ENCODE results near the gene C19orf38. TPM values are rescaled to one million over a fixed set of nuclear protein-coding genes. Genes with fewer than 3 reads are reported as not detected.

The C19orf38 gene, protein sequence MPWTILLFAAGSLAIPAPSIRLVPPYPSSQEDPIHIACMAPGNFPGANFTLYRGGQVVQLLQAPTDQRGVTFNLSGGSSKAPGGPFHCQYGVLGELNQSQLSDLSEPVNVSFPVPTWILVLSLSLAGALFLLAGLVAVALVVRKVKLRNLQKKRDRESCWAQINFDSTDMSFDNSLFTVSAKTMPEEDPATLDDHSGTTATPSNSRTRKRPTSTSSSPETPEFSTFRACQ
- 0.44 TPM in 1 of 2 replicates, not detected in the other for total RNA-seq

DNA sequence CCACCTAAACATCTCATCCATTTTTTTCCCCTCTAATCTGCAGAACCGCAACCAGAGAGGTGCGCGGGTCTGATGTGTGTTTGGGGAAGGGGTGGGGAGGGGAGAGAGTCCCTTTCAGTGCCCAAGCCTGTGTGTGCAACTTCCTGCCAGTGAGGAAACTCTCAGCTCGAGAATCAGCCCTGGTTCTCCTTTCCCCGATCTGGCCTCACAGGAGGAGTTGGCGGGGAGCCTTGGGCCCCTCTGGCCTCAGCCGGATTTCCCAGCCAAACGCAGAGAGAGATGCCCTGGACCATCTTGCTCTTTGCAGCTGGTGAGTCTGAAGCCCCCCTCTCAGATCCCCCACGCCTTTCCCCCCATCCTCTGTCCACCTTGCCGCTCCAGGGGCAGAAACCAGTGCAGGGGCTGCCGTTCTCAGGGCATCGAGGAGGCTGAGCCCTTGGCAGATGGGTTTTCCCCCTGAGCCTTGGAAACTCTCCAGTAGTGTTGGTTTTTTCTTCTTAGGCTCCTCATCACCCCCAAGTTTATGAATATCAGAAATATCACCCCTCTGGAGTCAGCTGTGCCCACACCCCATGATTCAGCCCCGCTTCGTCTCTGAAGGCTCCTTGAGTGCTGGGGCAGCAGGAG lies at the start of gene C19orf38:
Gene C19orf38 (plus strand): TSS at position 186 of the 627 bp plus-strand sequence. CDS start 94 bp downstream, at position 280.
- no peak for DNase-seq (ENCODE audit: extremely low read depth, low read depth, low spot score)

DNA sequence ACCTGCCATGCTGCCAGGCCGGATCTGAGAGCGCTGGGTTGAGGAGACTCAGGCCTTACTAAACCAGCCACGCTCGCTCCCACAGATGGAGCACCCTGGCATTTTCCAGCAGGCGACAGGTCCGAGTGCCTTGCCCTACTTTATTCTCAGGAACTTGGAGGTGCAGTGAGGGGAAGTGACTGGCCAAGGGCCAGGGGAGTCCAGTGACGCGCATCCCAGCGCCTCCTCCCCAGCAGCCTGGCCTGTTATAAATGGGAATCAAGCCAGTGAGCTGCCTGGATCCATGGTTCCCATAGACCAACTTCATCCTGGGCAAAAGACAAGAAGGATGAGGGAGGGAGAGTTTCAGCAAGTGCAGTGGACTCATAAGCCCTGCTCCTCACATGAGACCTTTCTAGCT lies 47.7 kb upstream of the C19orf38 start:
- DNase-seq (ENCODE audit: extremely low read depth, low read depth, low spot score), result no peak

DNA sequence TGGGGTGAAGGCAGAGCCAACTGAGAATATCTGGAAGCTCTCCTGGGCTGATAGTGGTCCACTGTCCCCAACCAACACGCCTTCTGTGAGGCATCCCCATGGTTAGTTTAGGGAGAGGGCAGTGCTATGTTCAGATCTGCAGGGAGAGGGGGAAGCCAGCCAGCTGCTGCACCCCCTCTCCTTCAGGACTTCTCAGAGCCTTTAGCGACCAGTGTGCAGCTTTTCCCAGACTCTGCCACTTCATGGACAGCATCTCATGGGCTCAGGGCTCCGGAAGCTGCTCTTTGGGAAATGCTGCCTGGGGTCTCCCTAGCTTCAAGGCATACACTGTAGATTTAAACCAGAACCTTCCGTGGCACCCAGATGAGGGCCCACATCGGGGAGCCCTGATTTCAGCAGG lies 45.7 kb upstream of the C19orf38 start:
- DNase-seq (ENCODE audit: extremely low read depth, low read depth, low spot score), result no peak

DNA sequence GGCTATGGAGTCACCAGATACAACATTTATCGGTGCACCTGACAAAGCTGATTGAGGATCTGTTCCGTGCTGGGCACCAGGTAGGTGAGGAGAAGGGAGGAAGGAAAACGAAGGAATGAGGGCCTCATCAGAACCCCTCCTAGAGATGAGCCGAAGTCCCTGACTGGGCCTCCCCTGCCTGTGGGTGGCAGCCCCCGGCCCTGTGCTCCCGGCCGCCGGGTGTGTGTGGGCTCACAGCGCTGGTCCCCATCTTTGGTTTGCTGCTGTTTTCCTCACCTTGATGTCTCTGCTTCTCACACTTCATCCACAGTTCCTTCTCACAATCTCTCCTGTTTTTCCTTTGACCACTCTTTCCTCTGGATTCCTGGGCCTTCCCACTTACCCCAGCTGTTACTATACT lies 45.0 kb upstream of the C19orf38 start:
- DNase-seq (ENCODE audit: extremely low read depth, low read depth, low spot score), result no peak

DNA sequence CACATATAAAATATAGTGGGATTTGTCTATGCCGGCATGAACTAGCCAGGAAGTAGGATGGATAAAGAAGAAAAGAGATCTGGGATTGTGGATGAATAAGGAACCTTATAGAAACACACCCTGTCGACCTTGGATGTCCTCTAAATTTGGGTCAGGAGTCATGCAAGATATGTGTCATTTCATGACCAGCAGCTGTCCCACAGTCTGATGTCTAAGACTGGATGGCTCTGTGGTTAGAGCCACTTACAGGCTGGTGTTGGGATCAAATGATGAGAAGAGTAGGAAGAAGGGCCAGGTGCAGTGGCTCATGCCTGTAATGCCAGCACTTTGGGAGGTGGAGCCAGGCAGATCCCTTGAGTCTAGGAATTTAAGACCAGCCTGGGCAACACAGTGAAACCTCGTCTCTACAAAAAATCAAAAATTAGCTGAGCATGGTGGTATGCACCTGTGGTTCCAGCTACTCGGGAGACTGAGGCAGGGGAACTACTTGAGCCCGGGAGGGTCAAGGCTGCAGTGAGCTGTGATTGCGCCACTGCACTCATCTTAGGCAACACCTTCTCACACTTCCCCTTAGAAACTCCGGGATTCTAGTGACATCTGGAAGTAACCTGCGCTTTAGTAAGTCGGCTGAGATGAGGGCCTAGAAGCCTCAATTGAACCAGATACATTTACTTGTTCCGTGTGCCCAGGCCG lies 43.0 kb upstream of the C19orf38 start:
- DNase-seq (ENCODE audit: extremely low read depth, low read depth, low spot score), result no peak

DNA sequence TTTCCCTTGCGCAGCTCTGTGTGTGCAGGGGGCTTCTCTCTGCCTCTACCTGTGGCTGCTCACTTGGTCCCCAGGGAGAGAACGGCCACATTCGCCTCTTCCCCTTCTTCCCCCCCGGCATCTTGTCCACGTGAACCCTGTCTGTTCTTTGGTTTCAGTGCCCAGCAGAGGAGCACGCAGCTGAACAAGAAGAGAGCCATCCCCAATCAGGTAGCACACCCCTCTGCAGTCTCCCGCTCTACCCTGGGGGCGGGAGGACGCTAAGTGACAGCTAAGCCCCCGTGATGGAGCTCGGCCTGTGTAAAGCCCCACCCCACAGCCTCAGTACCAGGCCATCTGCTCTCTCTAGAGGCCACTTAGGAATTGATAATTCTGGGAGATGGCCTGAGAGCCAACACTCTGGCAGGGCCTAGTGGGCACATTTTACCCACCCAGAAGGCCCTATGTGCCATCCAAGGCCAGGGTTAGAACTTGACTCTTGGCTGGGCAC lies 42.4 kb upstream of the C19orf38 start:
- DNase-seq (ENCODE audit: extremely low read depth, low read depth, low spot score), result no peak

DNA sequence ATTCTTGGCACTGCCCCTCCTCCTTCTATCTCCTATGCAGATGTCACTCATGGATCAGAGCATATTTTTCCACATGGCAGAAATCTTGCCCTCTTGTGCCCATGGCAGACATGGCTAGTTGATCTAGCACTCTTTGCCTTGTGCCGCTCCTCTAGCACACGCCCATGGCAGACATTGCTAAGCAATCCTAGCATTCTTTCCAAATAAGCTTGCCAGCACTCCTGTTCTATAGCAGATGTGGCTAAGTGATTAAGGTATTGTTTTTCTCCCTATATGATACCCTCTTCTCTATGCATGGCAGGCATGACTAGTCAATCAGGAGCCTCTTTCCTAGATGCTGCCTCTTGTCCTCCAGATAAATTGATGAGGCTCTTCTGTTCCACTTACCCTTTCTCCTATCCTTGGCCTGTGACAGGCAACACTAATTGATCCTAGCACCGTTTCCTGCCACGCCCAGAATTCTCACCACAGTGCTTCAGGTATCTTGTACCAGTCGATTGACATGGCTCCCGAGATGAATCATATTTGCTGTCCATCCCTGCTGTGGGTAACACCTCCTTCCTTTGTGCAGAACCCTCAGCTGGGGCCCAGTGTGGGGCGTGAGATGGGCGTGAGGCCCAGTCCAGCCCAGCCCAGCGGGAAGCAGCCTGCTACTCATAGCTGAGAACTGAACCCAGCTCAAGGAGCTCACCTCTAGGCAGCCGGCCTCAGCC lies 39.1 kb upstream of the C19orf38 start:
- DNase-seq (ENCODE audit: extremely low read depth, low read depth, low spot score), result no peak

DNA sequence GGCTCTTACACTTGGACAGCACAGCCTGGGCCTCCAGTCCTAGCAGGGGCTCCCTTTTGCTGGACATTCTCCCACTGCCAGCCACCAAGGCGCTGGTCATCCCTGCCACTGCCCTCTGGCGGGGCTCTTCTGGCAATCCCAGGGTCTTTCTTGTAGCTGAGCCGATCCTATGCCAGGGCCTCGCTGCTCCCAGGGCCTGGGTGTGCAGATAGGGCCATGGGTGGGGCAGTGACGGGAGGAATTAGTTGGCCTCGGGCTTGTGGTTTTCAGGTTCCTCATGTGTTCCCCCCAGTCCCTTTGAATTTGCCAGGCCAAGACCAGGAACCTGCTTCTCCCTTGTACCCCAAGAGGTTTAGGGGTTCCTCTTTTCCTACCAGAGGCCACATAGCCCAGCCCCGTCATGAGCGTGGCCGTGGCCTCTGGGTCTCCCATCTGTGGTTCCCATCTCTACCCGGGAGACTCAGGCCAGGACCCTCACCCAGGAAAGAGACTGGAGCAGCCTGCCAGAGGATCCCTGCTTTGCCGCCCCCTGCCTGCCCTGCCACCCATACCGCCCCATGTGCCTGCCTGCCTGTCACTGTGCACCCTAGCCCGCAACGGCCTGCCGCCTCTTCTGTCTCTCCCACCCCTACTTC lies 38.4 kb upstream of the C19orf38 start:
- no peak for DNase-seq (ENCODE audit: extremely low read depth, low read depth, low spot score)

DNA sequence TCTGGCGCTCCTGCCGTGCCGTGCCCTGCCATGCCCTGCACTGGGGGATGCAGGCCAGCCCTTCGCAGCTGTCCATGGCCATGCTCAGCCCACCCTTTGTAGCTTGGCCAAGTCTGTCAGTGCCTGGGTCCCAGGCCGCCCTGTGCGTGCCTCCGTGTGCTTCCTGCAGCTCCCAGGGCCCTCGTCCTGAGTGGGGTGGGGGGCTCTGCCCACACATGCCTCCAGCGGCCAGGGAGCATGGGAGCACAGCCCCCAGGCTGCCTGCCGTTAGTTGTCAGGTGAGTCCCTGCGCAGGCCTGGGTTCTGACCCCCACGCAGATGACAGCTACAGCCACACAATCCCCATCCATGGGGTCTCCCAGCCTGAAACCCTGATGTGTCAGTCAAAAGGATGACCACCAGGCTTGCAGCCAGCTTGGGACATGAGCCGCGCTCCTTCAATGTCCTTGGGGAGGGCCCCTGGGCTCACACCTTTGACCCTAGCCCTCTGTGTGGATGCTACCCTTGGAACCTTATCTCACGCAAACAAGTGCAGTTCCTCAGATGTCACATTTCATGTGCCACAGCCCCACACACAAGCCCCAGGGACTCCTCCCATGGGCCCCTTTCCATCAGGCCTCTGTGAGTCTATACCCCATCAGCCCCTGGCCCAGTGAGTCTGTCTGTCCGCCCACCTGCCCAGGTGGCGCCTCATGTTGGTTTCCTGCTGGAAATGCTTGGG lies 36.7 kb upstream of the C19orf38 start:
- DNase-seq (ENCODE audit: extremely low read depth, low read depth, low spot score), result no peak

DNA sequence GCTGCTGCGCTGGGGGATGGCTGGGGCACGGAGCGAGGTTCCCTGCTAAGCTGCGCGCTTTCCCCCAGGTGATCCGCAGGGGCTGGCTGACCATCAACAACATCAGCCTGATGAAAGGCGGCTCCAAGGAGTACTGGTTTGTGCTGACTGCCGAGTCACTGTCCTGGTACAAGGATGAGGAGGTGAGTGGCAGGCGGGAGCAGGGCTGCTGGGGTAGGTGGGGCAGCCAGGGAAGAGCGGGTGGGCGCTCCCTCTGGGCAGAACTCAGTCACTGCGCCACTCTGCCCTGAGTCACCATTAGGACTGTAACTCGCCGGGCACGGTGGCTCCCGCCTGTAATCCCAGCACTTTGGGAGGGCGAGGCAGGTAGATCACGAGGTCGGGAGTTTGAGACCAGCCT lies 36.0 kb upstream of the C19orf38 start:
- no peak for DNase-seq (ENCODE audit: extremely low read depth, low read depth, low spot score)

DNA sequence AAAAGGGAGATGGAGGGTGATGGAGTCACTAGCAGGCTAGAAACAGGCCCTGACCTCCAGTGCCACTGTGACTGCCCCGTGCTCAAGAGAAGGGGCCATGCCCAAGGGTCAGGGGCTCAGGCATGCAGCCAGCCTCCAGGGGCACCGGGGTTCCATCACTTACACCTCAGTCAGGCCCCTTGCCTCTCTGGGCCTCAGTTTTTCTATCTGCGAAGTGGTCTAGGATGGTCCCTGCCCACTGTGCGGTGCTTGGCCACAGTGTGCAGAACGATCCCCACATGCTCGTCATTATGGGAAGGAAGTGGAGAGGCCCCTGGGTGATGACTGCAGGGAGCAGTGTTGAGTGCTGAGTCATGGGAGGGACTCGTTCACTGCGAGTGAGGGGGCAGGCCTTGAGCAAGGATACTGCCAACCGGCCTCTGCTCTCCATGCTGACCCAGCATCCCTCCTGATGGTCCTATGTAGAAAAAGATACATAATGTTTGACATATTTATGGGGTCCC lies 35.3 kb upstream of the C19orf38 start:
- DNase-seq (ENCODE audit: extremely low read depth, low read depth, low spot score), result peak; percentile 50

DNA sequence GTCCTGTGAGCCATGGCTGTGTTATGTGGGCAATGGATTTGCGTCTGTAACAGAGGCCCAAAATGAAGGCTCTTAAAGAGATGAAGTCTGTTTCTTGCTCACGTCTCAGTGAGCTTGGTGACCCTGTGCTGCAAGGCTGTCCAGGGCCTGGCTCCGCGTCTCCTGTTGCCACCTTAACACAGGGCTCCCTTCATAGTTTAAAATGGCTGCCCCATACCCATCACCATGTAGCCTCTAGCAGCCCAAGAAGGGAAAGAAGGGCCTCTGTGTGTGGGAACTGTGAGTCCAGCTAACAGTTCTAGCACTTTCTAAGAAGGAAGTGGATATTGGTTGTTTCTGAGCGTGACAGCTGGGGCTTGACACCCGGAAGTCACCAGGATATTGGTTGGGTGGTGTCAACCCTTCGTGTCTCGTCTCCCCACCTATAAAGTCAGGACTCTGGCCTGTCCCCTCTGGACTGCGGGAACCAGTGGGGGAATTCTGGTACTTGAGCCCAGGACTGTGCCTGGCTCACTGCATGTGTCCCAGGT lies 33.1 kb upstream of the C19orf38 start:
- no peak for DNase-seq (ENCODE audit: extremely low read depth, low read depth, low spot score)

DNA sequence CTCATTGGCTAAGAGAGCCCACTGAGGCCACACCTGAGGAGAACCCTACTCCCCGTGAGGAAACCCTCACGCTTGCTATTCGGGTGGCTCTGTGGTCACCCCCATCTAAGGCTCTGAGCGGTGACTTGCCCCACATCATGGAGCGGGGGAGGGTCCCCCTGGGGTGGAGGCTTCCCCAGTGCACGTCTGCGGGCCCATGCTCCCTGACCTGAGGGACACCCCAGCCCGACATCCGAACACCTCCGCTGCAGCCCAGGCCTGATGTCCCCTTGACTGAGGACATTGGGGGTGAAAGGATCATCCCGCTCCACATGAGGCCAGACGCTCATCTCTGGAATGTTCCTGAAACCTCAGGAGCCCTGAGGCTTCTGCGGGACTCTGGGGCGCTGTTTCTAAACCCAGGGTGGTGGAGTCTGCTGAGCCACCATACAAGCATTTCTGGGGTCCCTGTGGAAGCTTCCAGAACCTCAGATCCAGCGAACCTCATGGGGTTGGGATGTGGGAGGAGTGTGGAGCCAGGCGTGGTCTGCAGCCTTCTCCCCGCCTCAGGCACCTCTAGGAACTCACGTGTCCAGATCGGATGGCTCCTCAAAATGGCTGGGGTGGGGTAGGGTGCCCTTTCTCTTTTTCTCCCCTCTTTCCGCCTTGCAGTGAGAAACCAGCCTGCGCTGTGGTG lies 32.1 kb upstream of the C19orf38 start:
- DNase-seq (ENCODE audit: extremely low read depth, low read depth, low spot score), result no peak

DNA sequence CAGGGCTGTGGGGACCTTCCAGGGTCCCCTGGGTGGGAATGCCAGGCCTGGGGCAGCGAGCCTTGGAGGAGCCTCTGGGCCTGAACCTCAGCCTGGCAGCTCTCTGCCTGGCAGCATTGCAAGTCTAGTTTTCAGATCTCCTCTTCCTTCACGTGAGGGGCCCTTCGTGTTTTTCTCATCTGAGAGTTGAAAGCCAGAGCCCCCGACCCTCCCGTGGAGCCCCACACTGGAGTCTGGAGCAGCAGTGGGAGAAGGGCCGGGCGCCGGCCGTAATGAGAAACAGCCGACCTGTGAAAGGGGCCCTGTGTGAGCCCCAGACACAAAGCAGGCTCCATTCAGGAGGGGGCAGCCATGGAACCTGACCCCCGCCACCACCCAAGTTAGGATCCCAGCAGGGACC lies 31.5 kb upstream of the C19orf38 start:
- DNase-seq (ENCODE audit: extremely low read depth, low read depth, low spot score), result no peak

DNA sequence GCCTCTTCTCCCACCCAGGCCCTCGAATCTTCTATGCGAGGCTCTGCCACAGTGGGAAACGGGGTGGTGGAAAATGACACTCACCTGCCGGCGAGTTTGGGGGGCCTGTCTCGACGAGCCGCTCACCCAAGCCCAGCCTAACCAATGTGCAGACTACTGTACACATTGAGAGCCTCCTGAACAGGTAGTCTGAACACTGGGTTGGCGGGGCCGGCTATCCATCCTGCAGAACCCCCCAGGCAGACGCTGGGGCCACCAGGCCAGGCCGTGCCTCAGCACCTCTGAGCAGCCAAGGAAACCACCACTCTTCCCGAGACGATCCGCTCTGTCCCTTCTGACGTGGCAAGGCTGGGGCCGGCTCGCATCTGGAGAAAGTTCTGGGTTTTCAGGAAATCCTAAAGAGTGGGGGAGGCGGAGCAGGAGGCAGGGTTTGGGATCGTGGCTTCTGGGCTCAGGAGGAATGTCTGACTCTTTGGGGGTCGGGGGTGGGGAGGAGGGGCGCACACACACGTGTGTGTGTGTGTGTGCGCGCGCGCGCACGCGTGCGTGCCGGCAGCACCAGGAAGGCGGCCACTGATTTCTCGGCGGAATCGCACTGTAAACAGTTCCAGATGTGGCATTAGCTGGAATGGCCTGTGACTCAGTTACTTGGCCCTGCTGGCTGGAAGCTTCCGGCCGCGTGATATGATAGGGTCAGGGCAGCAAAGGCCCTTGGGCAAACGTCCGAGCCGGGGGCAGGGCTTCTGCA lies 30.8 kb upstream of the C19orf38 start:
- no peak for DNase-seq (ENCODE audit: extremely low read depth, low read depth, low spot score)

DNA sequence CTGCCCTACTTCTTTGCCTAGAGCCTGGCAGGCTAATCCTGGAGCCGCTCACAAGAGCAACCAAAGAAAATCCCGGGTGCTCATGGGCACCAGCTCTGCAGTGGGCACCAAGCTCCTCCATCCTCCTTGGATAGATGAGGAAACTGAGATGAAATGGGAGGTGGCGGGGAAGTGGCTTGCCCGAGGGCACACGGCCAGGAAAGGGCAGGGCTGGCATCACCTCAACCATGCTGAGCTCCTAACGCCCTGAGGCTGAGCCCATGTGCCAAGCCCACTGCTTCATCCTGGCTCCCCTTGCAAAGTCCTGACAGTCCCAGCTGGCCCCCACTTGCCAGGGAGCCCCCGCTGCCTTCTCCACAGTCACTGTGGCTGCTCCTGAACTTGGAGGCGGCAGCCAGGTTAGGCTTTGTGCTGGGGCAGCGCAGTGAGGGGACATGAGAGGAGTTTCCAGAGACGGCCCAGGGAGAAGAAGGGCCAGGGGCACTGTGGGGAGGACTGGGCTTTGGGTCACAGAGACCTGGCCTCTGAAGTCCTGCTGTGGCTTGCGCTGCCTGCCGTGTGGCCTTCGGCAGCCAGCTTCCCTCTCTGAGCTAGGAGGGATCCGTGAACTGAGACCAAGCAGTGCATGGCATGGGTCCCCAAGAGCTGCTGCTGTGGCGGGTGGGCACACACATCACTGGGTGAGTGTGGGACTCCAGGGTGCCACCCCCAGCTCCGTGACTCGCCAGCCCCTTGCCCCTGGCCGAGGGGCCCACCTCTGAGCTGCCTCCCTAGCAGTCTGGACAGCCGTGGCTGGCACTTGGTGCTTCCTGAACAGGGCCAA lies 29.7 kb upstream of the C19orf38 start:
- no peak for DNase-seq (ENCODE audit: extremely low read depth, low read depth, low spot score)
